PFSK-1 (cell line): Measurements from ENCODE around the gene WNT7B.

Experiments used
- POLR2AphosphoS5 ChIP-seq: IDR thresholded peaks from 2 replicates; pipeline ENCODE4 v1.6.1; 2012; ENCODE audit warnings: low read depth, mild to moderate bottlenecking, control low read depth, low read length, moderate library complexity
- TF ChIP-seq, protein P1 (sequence below), 2 experiments: IDR thresholded peaks; 2 replicates each; pipeline versions ENCODE4 v1.6.1 to v1.8.0; 2011 to 2012; ENCODE audit warnings: low read depth in 2 of 2, low read length in 2 of 2, control low read depth in 1 of 2, inconsistent platforms in 1 of 2, mild to moderate bottlenecking in 1 of 2, moderate library complexity in 1 of 2; ENCODE audit not compliant: insufficient read depth in 1 of 2

DNA sequence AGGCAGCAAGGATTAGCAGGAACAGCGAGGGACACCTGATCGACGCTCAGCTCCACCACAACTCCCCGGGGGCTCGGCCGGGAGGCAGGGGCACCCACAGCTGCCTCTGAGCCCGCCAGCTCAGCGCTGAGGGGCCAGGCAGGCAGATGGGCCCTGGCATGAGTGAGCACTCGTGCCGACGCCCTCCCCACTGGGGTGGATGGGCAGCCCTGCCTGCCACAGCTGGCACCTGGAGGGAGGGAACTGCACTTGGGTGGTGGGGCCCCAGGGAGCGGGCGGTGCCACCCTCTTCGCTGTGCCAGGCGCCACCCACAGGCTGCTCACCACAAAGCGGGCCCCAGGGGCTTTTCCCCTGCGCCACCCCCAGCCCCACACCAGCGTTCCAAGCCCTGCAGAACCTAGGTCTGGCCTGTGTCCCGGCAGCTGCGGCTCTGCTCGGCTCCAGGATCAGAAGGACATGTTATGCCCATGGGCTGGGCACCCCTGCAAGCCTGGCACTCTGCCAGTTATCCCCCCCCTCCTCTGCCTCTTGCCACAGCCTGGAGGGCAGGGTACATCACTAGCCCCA lies 28.8 kb downstream of the WNT7B start:
- TF ChIP-seq, protein P1, sequence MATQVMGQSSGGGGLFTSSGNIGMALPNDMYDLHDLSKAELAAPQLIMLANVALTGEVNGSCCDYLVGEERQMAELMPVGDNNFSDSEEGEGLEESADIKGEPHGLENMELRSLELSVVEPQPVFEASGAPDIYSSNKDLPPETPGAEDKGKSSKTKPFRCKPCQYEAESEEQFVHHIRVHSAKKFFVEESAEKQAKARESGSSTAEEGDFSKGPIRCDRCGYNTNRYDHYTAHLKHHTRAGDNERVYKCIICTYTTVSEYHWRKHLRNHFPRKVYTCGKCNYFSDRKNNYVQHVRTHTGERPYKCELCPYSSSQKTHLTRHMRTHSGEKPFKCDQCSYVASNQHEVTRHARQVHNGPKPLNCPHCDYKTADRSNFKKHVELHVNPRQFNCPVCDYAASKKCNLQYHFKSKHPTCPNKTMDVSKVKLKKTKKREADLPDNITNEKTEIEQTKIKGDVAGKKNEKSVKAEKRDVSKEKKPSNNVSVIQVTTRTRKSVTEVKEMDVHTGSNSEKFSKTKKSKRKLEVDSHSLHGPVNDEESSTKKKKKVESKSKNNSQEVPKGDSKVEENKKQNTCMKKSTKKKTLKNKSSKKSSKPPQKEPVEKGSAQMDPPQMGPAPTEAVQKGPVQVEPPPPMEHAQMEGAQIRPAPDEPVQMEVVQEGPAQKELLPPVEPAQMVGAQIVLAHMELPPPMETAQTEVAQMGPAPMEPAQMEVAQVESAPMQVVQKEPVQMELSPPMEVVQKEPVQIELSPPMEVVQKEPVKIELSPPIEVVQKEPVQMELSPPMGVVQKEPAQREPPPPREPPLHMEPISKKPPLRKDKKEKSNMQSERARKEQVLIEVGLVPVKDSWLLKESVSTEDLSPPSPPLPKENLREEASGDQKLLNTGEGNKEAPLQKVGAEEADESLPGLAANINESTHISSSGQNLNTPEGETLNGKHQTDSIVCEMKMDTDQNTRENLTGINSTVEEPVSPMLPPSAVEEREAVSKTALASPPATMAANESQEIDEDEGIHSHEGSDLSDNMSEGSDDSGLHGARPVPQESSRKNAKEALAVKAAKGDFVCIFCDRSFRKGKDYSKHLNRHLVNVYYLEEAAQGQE (IDR thresholded peaks at IDR 0.05; ENCODE audit: insufficient read depth in 1 of 2, low read depth in 2 of 2, low read length in 2 of 2), result no peak
- TF ChIP-seq POLR2AphosphoS5, result no peak
